Measurements from ENCODE around the gene TAC3. TPM values are rescaled to one million over a fixed set of nuclear protein-coding genes. Genes with fewer than 3 reads are reported as not detected.

TAC3 gene
- total RNA-seq, 4 donors from 2014 or later = not detected

DNA sequence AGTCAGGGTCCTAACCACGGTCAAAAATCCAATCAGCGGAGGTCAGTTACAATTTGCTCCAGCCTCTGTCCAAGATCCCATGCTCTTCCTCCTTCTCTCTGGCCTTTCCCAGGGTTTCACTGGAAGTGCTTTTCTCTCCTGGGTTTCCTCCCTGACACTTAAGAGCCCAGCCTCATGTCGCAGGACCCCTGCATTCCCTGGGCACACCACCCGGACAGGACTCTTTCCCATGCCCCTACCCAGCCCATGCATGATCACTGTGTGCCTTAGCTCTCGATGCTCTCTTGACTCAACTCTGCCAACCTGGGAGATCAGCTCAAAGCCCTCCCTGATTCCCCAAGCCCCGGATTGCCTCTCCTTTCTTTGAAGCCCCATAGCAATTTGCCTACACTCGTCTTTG is 15.5 kb upstream of the TAC3 start:
- no peaks in the 10 kb centered on the region for H3K27me3 ChIP-seq
- H3K4me3 ChIP-seq = no peak overlapping the region
- no peak for TF ChIP-seq POLR2A (IDR thresholded peaks at IDR 0.05)
- TF ChIP-seq EP300 (IDR thresholded peaks at IDR 0.05) = no peak
- TF ChIP-seq CTCF (IDR thresholded peaks at IDR 0.05) = no peak
- no peak for DNase-seq (ENCODE audit: low spot score in 2 of 2)
- H3K4me1 ChIP-seq = no peaks in the 10 kb centered on the region
- no peaks in the 10 kb centered on the region for H3K36me3 ChIP-seq
- H3K9me3 ChIP-seq = no peaks in the 10 kb centered on the region
- WGBS, 2 donors = 66 to 77% methylated on average over 7 of the region's 7 CpGs
- no peak overlapping the region for H3K27ac ChIP-seq

- 41 to 56% methylated on average over 2 of the region's 2 CpGs for WGBS, 2 donors
- DNase-seq (ENCODE audit: low spot score in 2 of 2) = no peak
- Histone ChIP-seq H3K27ac (no peak overlapping the region), H3K27me3 (no peaks in the 10 kb centered on the region), H3K4me3 (no peak overlapping the region), H3K4me1 (no peaks in the 10 kb centered on the region), H3K9me3 (no peaks in the 10 kb centered on the region), H3K36me3 (no peaks in the 10 kb centered on the region)
- no peak for TF ChIP-seq CTCF (IDR thresholded peaks at IDR 0.05)
- no peak for TF ChIP-seq POLR2A (IDR thresholded peaks at IDR 0.05)
- no peak for TF ChIP-seq EP300 (IDR thresholded peaks at IDR 0.05)
These were observed 14.9 kb upstream of the TAC3 start for GRCh38 chr12:57031138-57031725.

DNA sequence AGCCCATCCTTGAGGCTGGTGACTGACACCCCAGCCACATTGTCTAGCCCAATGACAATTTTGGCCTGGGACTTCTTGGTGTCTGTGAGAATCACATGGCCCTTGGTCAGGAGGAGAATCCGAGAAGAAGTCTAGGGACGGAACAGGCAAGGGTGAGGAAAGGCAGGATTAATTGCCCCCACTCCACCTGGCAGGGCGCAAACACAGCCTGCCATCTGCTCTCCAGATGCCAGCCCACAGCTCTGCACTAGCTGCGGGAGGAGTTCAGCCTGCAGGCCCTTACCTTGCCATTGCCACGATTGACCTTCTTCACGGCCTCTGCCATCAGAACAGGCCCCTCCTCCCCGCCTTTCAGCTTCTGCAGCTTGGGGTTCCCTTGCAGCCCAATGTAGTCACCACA is 13.1 kb upstream of the TAC3 start:
- WGBS, 2 donors = 92 to 94% methylated on average over 7 of the region's 7 CpGs
- TF ChIP-seq CTCF (IDR thresholded peaks at IDR 0.05) = no peak
- no peak for TF ChIP-seq POLR2A (IDR thresholded peaks at IDR 0.05)
- TF ChIP-seq EP300 (IDR thresholded peaks at IDR 0.05) = no peak
- H3K27me3 ChIP-seq = no peaks in the 10 kb centered on the region
- H3K4me1 ChIP-seq = no peaks in the 10 kb centered on the region
- H3K4me3 ChIP-seq = no peak overlapping the region
- no peak for DNase-seq (ENCODE audit: low spot score in 2 of 2)
- H3K9me3 ChIP-seq = no peaks in the 10 kb centered on the region
- H3K36me3 ChIP-seq = no peaks in the 10 kb centered on the region
- H3K27ac ChIP-seq = no peak overlapping the region

DNA sequence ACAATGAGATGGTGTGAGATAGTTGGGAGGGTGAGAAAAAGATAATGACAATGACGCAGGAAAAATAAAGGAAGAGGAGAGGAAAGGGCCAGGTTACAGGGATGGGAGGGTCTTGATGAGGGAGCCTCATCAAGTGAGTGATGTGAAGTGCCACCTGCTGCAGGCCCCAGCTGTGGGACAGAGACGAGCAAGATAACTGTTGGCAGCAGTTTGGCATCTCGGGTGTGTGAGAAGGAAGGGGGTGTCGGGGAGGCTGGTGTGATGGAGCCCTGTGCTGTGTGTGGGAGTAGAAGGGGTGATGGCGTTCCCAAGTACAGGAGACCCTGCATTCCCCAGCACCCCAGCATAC is 11.4 kb upstream of the TAC3 start:
- peaks cover 0 to 7% (median 0%) of the 10 kb centered on the region in 4 donors for H3K4me1 ChIP-seq
- DNase-seq (ENCODE audit: low spot score in 2 of 2) = no peak
- 73% methylated on average over 5 of the region's 5 CpGs for WGBS, 2 donors
- TF ChIP-seq EP300 (IDR thresholded peaks at IDR 0.05) = no peak
- no peak for TF ChIP-seq POLR2A (IDR thresholded peaks at IDR 0.05)
- TF ChIP-seq CTCF (IDR thresholded peaks at IDR 0.05) = no peak
- no peak overlapping the region for H3K27ac ChIP-seq
- H3K36me3 ChIP-seq = no peaks in the 10 kb centered on the region
- no peaks in the 10 kb centered on the region for H3K9me3 ChIP-seq
- no peak overlapping the region for H3K4me3 ChIP-seq
- H3K27me3 ChIP-seq = no peaks in the 10 kb centered on the region

DNA sequence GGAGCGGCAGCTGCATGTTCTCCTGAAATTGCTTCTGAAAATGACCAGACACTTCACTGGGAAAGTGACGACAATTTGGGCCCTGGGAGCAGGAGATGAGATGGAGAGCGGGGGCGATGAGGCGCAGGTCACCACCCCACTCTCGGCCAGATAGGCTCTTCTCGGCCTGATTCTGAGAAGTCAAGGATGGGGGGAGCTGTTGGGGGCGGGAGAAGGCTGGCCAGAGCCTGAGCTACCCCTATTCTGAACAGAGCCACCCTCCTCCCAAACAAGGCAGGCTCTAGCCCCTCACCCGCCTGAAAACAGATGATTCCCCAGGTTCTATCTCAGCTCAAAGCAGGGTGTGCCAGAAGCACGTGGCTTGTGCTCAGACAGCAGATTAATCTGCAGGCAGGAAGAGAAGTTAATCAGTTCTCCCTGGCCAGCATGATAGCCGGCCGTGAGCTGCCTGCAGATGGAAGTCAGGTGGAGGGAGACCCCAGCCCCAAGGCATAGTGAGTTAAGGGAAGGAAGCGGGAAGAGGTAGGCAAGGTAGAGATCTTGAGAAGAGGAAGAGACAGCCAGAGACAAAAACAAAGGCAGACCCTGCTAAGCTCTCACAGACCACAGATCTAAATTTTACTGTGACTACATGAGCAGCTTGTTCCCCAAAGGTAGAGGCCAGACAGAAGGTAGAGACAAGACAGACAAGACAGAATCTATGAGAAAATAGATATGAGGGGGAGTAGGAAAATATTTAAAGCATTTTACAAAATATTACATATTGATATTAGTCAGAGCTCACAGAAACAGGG is 10.9 kb upstream of the TAC3 start:
- 49 to 60% methylated on average over 12 to 13 of the region's 13 CpGs for WGBS, 2 donors
- Histone ChIP-seq H3K36me3 (no peaks in the 10 kb centered on the region), H3K9me3 (no peaks in the 10 kb centered on the region), H3K27ac (no peak overlapping the region), H3K27me3 (no peaks in the 10 kb centered on the region), H3K4me1 (peaks cover 0 to 7% (median 0%) of the 10 kb centered on the region in 4 donors), H3K4me3 (no peak overlapping the region)
- no peak for DNase-seq (ENCODE audit: low spot score in 2 of 2)
- TF ChIP-seq EP300 (IDR thresholded peaks at IDR 0.05) = no peak
- no peak for TF ChIP-seq CTCF (IDR thresholded peaks at IDR 0.05)
- no peak for TF ChIP-seq POLR2A (IDR thresholded peaks at IDR 0.05)
